AG04450 (cell line): ENCODE data around the gene CELA1. TPM values are rescaled to one million over a fixed set of nuclear protein-coding genes. Genes with fewer than 3 reads are reported as not detected.

ENCODE experiments used
- CTCF ChIA-PET: fragments of 300-600, 350-600 bp; formaldehyde crosslinking; extraction: SDS; loops from one replicate; lab custom pipeline; 2022; ENCODE audit warnings: antibody characterized with exemption, inconsistent platforms; lab: Charles Lee
- POLR2A ChIA-PET: fragments of 350-600 bp; formaldehyde crosslinking; extraction: SDS; loops from one replicate; lab custom pipeline; 2021; ENCODE audit warnings: antibody characterized with exemption, inconsistent platforms; lab: Yijun Ruan, JAX
- DNase-seq: peaks from one replicate; pipeline ENCODE4 v3.0.0-alpha.2; 2011; ENCODE audit warnings: low read depth, low spot score
- H3K27ac ChIP-seq: one replicate; pipeline ENCODE4 v1.5.1; 2012; ENCODE audit warnings: low read depth, low read length, control low read depth
- H3K27me3 ChIP-seq: one replicate; pipeline ENCODE4 v1.6.0; 2012; ENCODE audit warnings: low read length; ENCODE audit not compliant: control insufficient read depth, insufficient read depth
- H3K4me3 ChIP-seq: 2 replicates; pipeline ENCODE4 v1.5.1; 2011; ENCODE audit warnings: mild to moderate bottlenecking, low read depth, low read length, control low read depth
- H3K9me3 ChIP-seq: 2 replicates; pipeline ENCODE4 v1.5.1; 2012; ENCODE audit warnings: low read length; ENCODE audit not compliant: control insufficient read depth, insufficient read depth
- CTCF ChIP-seq: IDR thresholded peaks from 2 replicates; pipeline ENCODE4 v1.5.1; 2011; ENCODE audit warnings: low read depth, low read length, control low read depth, inconsistent platforms
- polyA plus RNA-seq: library from polyadenylated mRNA; depleted of rRNA; stranded (reverse); fragments of >200 nt; gene quantifications from 2 replicates; pipeline ENCODE4 v1.2.3, GENCODE V29; 2011

The CELA1 gene
- polyA plus RNA-seq, 1 experiment: 0.79 TPM

- no peak for TF ChIP-seq CTCF
- no peak overlapping the region for H3K4me3 ChIP-seq
- no peaks in the 10 kb centered on the region for H3K27me3 ChIP-seq
- no peak for DNase-seq
- H3K27ac ChIP-seq: peak overlapping the region; percentile 57
- H3K9me3 ChIP-seq: no peaks in the 10 kb centered on the region
- ChIA-PET POLR2A (no interaction called here), CTCF (no interaction called here)
These were observed 27.9 kb upstream of the CELA1 start for GRCh38 chr12:51374361-51374760.

GRCh38 chr12:51373187-51373586, 26.7 kb upstream of the CELA1 start:
- CTCF ChIA-PET: interaction anchor here (1.1 kb wide), 1 partner anchor 12 kb away, joined by 3 read pairs; no protein-coding TSS in a partner anchor
- POLR2A ChIA-PET: no interaction called here
- no peaks in the 10 kb centered on the region for H3K27me3 ChIP-seq
- TF ChIP-seq CTCF: no peak
- H3K4me3 ChIP-seq: no peak overlapping the region
- no peak overlapping the region for H3K27ac ChIP-seq
- H3K9me3 ChIP-seq: no peaks in the 10 kb centered on the region
- DNase-seq: no peak

- no peaks in the 10 kb centered on the region for H3K27me3 ChIP-seq
- DNase-seq: no peak
- peak overlapping the region; percentile 85 for H3K27ac ChIP-seq
- no peak overlapping the region for H3K4me3 ChIP-seq
- H3K9me3 ChIP-seq: no peaks in the 10 kb centered on the region
- CTCF ChIA-PET: interaction anchor here (0.6 to 1.7 kb wide), 3 partner anchors 18 to 49 kb away, joined by 3 to 6 read pairs (median 3); no protein-coding TSS in a partner anchor
- TF ChIP-seq CTCF: no peak
- POLR2A ChIA-PET: interaction anchor here (0.7 to 1.6 kb wide), 8 partner anchors 9 to 608 kb away, joined by 3 to 14 read pairs (median 5); partner anchors contain the start of genes ATF1 and GALNT6
These were observed 25.5 kb upstream of the CELA1 start for GRCh38 chr12:51372021-51372420.

GRCh38 chr12:51371295-51371953, 24.9 kb upstream of the CELA1 start:
- DNase-seq: peak; percentile 90
- H3K4me3 ChIP-seq: no peak overlapping the region
- ChIA-PET CTCF (interaction anchor here (0.6 to 1.7 kb wide), 3 partner anchors 18 to 49 kb away, joined by 3 to 6 read pairs (median 3); no protein-coding TSS in a partner anchor), POLR2A (interaction anchor here (0.7 to 1.6 kb wide), 9 partner anchors 10 to 608 kb away, joined by 3 to 14 read pairs (median 5); partner anchors contain the start of genes ATF1 and GALNT6)
- H3K9me3 ChIP-seq: no peaks in the 10 kb centered on the region
- H3K27me3 ChIP-seq: no peaks in the 10 kb centered on the region
- H3K27ac ChIP-seq: peak overlapping the region; percentile 85
- TF ChIP-seq CTCF: no peak

GRCh38 chr12:51370667-51371066, 24.2 kb upstream of the CELA1 start:
- Histone ChIP-seq H3K4me3 (no peak overlapping the region), H3K27me3 (no peaks in the 10 kb centered on the region), H3K27ac (no peak overlapping the region), H3K9me3 (no peaks in the 10 kb centered on the region)
- ChIA-PET CTCF (interaction anchor here (1.7 kb wide), 1 partner anchor 30 kb away, joined by 6 read pairs; no protein-coding TSS in a partner anchor), POLR2A (no interaction called here)
- TF ChIP-seq CTCF: no peak
- no peak for DNase-seq
